Measurements from ENCODE around the gene ATP9B. TPM values are rescaled to one million over a fixed set of nuclear protein-coding genes. Genes with fewer than 3 reads are reported as not detected.

Gene ATP9B
- total and polyA plus RNA-seq, 10 of the 15 experiments (the other 5 are each of a cell fraction or from before 2014, with no cell fraction given), result 0.74 to 20.7 (median 12.9) TPM

GRCh38 chr18:79102886-79103285 is 33.7 kb downstream of the ATP9B start:
- FAIRE-seq, result no peak

More at GRCh38 chr18:79102886-79103285, 33.7 kb downstream of the ATP9B start:
- no peak for TF ChIP-seq ATF2 (IDR thresholded peaks at IDR 0.05; ENCODE audit: low read length)
- TF ChIP-seq JUNB (IDR thresholded peaks at IDR 0.05), result no peak
- TF ChIP-seq SRF (IDR thresholded peaks at IDR 0.05; ENCODE audit: low read depth in 2 of 2, low read length in 2 of 2), result no peak
- TF ChIP-seq ASH2L (IDR thresholded peaks at IDR 0.05; ENCODE audit: borderline replicate concordance, low read depth), result no peak
- TF ChIP-seq ZNF274 (IDR thresholded peaks at IDR 0.05; ENCODE audit: insufficient read depth, insufficient read length), result no peak
- TF ChIP-seq MTA2 (IDR thresholded peaks at IDR 0.05; ENCODE audit: low read depth), result no peak
- no peak for TF ChIP-seq SP1 (IDR thresholded peaks at IDR 0.05; ENCODE audit: low read depth, low read length)
- TF ChIP-seq USF2 (IDR thresholded peaks at IDR 0.05; ENCODE audit: borderline replicate concordance, low read depth, low read length), result no peak
- no peak for TF ChIP-seq SIN3A (IDR thresholded peaks at IDR 0.05; ENCODE audit: low read depth, low read length)
- no peak for TF ChIP-seq BMI1 (IDR thresholded peaks at IDR 0.05; ENCODE audit: borderline replicate concordance)
- no peak for TF ChIP-seq ZNF592 (IDR thresholded peaks at IDR 0.05)
- no peak for TF ChIP-seq IKZF2 (IDR thresholded peaks at IDR 0.05)
- no peak for TF ChIP-seq GABPA (IDR thresholded peaks at IDR 0.05; ENCODE audit: low read depth)
- Histone ChIP-seq H3K9ac (ENCODE audit: control insufficient read depth, insufficient read depth, low read length) (no peak overlapping the region), H3K4me1 (ENCODE audit: control insufficient read depth, insufficient read depth, low read length) (no peaks in the 10 kb centered on the region), H3K27me3 (replicated peaks in 1 of 2; ENCODE audit: control insufficient read depth in 2 of 2, insufficient read depth in 2 of 2, low read length in 1 of 2) (no peaks in the 10 kb centered on the region), H3K79me2 (ENCODE audit: control insufficient read depth, insufficient read depth, low read length) (no peaks in the 10 kb centered on the region; the same call in none of the 2 replicates), H2AFZ (ENCODE audit: control insufficient read depth, low read depth, low read length) (no peak overlapping the region), H3K27ac (ENCODE audit: control insufficient read depth, insufficient read depth) (no peak overlapping the region), H3K36me3 (ENCODE audit: control insufficient read depth in 2 of 2, insufficient read depth in 2 of 2, low read length in 1 of 2) (peaks cover 0 to 2% of the 10 kb centered on the region in 2 experiments; a peak in 1 of 4 replicates), H3K4me3 (no peak overlapping the region), H3K4me2 (ENCODE audit: control insufficient read depth, insufficient read depth) (no peak overlapping the region), H3K9me3 (replicated peaks; ENCODE audit: control insufficient read depth, insufficient read depth, low read length) (no peaks in the 10 kb centered on the region; the same call in 2 of the 3 replicates), H4K20me1 (ENCODE audit: control insufficient read depth, insufficient read depth) (peaks cover 4% of the 10 kb centered on the region; the same call in 1 of the 2 replicates)
- no TSS peak for BruUV-seq (replicated peaks)
- CTCF ChIA-PET, result no interaction called here
- 98% methylated on average over 5 of the region's 5 CpGs for WGBS (ENCODE audit: insufficient coverage, insufficient replicate concordance, low lambda C conversion rate, missing lambda C conversion rate)
- RAD21 ChIA-PET (ENCODE audit: unreplicated experiment), result no interaction called here
- SMC1A ChIA-PET (ENCODE audit: uncharacterized antibody, unreplicated experiment), result no interaction called here
- POLR2A ChIA-PET, result no interaction called here
- no peak for DNase-seq (ENCODE audit: low read depth, low spot score)
- in situ Hi-C loops (cut with MboI), result no loop called here
- ATAC-seq, result no peak
- intact Hi-C loops (cut with micrococcal nuclease; ENCODE audit: unreplicated experiment), result no loop called here
